GM21529 (cell line): ENCODE measurements around the gene PRM1.

Experiments used
- ATAC-seq: cut with Tn5 transposase; IDR thresholded peaks from one replicate; pipeline ENCODE4 v1.9.1; 2021; ENCODE audit not compliant: unreplicated experiment

The PRM1 gene

GRCh38 chr16:11239644-11240632 is 41.2 kb downstream of the PRM1 start:
- ATAC-seq, result no peak

GRCh38 chr16:11238272-11239202 is 42.6 kb downstream of the PRM1 start:
- no peak for ATAC-seq

GRCh38 chr16:11236461-11237254 is 44.5 kb downstream of the PRM1 start:
- no peak for ATAC-seq

- ATAC-seq, result no peak
These were observed 45.5 kb downstream of the PRM1 start for GRCh38 chr16:11235703-11235991.

- no peak for ATAC-seq
These were observed 46.0 kb downstream of the PRM1 start for GRCh38 chr16:11234884-11235702.

- no peak for ATAC-seq
These were observed 47.3 kb downstream of the PRM1 start for GRCh38 chr16:11233727-11234376.

- peak; percentile 63 for ATAC-seq
These were observed 48.0 kb downstream of the PRM1 start for GRCh38 chr16:11232852-11233726.

GRCh38 chr16:11232302-11232851 is 48.8 kb downstream of the PRM1 start:
- no peak for ATAC-seq

- no peak for ATAC-seq
These were observed 49.7 kb downstream of the PRM1 start for GRCh38 chr16:11231367-11231970.
